Measurements from ENCODE around the gene CELF1. TPM values are rescaled to one million over a fixed set of nuclear protein-coding genes. Genes with fewer than 3 reads are reported as not detected.
A peak's percentile ranks its signal among the peaks of the same experiment; 100 is the strongest.

The CELF1 gene
- total and polyA plus RNA-seq, 3 donors from 2014 or later: 74.3 to 208 (median 193) TPM

DNA sequence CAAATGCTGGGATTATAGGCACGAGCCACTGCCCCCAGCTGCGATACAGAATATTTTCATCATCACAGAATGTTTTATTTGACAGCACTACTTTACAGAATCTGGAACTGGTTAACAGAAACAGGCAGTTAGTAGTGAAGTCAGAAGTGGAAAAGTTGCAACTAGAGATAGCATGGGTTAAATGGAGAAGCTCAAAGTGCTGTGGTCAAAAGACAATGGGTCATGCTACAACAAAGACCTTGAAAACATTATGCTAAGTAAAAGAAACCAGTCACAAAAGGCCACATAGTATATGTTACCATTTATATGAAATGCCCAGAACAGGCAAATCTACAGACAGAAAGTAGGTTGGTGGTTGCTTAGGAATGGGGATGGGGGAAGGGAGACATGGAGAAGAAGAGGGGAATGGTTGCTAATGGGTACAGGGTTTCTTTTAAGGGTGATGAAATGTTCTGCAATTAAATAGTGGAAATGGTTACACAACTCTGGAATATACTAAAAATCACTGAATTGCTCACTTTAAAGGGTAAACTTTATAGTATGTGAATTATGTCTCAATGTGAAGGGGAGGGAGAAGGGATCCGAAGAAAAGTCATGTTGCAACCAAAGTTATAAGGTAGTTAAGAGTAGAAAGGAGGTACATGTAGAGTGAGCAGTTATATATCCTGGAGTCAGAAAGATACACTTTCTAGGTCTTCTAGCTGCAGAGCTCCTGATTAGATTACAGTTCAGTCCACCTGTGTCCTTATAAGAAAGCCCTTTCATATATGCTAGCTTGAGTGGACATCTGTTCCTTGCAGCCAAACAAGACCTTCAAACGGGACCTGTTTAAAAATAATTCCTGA lies 57.7 kb downstream of the CELF1 start:
- WGBS, 2 donors: 49 to 57% methylated on average over 4 of the region's 4 CpGs
- Histone ChIP-seq H3K9me3 (no peaks in the 10 kb centered on the region), H3K4me3 (no peak overlapping the region), H3K36me3 (ENCODE audit: low read depth, missing control alignments) (no peaks in the 10 kb centered on the region), H3K27ac (no peak overlapping the region), H3K4me1 (peaks cover 30% of the 10 kb centered on the region), H3K27me3 (no peaks in the 10 kb centered on the region)
- intact Hi-C loops (cut with DNase I; ENCODE audit: low total_unique reads): no loop called here
- no peak for TF ChIP-seq POLR2A (IDR thresholded peaks at IDR 0.05)
- TF ChIP-seq CTCF (IDR thresholded peaks at IDR 0.05): no peak
- no peak for DNase-seq

DNA sequence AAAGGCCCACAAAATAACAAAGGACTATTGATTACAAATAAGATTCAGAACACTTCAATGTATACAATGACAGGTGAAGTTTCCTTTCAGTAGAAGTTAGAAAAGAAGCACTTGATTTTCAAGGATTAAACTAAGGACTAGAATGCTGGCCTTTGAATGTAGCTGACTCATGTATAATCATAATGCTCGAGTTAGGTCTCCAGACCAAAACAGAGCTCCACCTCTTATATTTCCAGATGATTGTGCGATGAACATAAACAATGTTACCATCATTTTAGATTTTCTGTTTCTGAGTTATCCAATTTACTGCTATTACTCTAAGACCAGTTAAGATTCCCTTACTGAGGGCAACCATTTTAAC lies 63.6 kb downstream of the CELF1 start:
- WGBS, 2 donors: 39 to 44% methylated on average over 2 of the region's 2 CpGs
- intact Hi-C loops (cut with DNase I; ENCODE audit: low total_unique reads): no loop called here
- Histone ChIP-seq H3K4me1 (peaks cover 14% of the 10 kb centered on the region), H3K27me3 (no peaks in the 10 kb centered on the region), H3K36me3 (ENCODE audit: low read depth, missing control alignments) (no peaks in the 10 kb centered on the region), H3K4me3 (no peak overlapping the region), H3K9me3 (no peaks in the 10 kb centered on the region), H3K27ac (no peak overlapping the region)
- DNase-seq: no peak
- TF ChIP-seq POLR2A (IDR thresholded peaks at IDR 0.05): no peak
- TF ChIP-seq CTCF (IDR thresholded peaks at IDR 0.05): no peak

DNA sequence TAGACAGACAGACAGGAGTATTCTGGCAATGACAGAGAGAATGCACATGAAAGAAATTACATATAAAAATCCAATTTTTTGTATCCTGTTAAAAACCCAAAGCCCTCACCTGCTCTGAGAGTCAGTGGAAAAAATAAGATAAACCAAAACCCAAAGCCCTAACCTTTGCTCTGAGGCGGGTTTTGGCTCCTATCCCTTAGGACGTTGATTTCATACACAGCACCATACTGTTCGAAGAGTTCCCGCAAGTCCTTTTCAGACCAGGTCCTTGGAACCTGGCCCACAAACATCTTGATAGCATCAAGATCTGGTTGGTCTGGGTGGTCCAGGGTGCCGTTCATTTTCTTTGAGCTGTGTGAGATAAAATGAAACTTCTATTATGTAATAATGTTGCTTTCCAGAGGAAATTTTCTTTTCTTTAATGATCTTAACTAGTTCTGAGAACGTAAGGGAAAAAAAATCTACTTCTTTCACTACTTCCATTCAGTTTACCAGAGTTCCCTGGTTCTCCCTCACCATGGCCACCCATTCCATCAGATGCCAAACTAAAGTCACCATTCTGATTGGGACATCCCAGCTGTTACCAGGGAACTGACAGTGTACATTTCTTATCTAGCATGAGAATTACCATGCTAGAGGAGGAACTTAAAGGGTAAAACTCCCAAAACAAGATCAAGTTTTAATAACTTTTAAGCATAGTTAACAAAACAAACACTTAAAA lies 64.1 kb downstream of the CELF1 start:
- WGBS, 2 donors: 43 to 52% methylated on average over 6 of the region's 6 CpGs
- no peak for DNase-seq
- no peak for TF ChIP-seq POLR2A (IDR thresholded peaks at IDR 0.05)
- TF ChIP-seq CTCF (IDR thresholded peaks at IDR 0.05): no peak
- Histone ChIP-seq H3K4me1 (peaks cover 14% of the 10 kb centered on the region), H3K36me3 (ENCODE audit: low read depth, missing control alignments) (no peaks in the 10 kb centered on the region), H3K4me3 (no peak overlapping the region), H3K27ac (peak overlapping the region in 1 of 2 donors; percentile 46), H3K27me3 (no peaks in the 10 kb centered on the region), H3K9me3 (no peaks in the 10 kb centered on the region)
- intact Hi-C loops (cut with DNase I; ENCODE audit: low total_unique reads): no loop called here

- Histone ChIP-seq H3K36me3 (ENCODE audit: low read depth, missing control alignments) (no peaks in the 10 kb centered on the region), H3K9me3 (no peaks in the 10 kb centered on the region), H3K27ac (no peak overlapping the region), H3K4me3 (no peak overlapping the region), H3K27me3 (no peaks in the 10 kb centered on the region), H3K4me1 (peaks cover 14% of the 10 kb centered on the region)
- TF ChIP-seq CTCF (IDR thresholded peaks at IDR 0.05) (no peak), POLR2A (IDR thresholded peaks at IDR 0.05) (no peak)
- no peak for DNase-seq
- intact Hi-C loops (cut with DNase I; ENCODE audit: low total_unique reads): no loop called here
- WGBS, 2 donors: 84 to 91% methylated on average over 3 of the region's 3 CpGs
These were observed 64.8 kb downstream of the CELF1 start for GRCh38 chr11:47488111-47488510.
